Stimulated activated CD4-positive, alpha-beta T cell treated with anti-CD3 and anti-CD28 coated beads, Interleukin-15, amount 100 ng/mL, for 1 hour (primary cell): Measurements from ENCODE around the gene CRYGN.

Experiments used
- DNase-seq, 2 donors: peaks; one replicate each; pipeline ENCODE4 v3.0.0-alpha.2; 2020; ENCODE audit warnings: low read depth in 1 of 2, low spot score in 1 of 2

Gene CRYGN

DNA sequence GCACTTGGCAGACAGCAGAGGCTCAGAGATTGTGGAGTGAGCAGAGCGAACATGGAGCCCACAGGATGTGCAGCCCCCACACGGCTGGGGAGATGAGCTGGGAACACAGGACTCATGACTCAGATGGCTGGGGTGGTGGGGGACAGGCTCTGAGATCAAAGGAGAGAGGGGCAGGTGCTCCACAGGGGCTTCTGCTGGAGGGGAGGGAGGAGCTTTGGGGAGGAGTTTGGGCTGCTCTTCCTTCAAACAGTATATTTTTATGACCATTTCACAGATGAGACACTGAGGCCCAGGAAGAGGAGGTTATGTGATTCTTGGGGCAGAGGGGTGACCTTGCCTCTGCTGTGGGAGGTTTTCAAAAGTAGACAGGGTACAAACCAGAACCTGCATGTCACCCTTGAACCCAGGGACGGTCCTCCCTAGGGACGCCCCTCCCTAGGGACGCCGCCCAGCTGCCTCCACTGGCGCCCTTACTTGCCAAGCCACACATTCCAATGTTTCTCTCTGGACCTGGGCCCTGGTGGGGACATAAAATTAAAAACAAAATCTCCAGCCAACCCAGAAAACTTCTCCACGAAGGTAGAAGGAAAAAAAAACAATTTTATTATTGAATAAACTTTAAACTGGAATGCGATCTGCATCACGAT lies 981 bp upstream of the CRYGN start:
- no peak for DNase-seq

DNA sequence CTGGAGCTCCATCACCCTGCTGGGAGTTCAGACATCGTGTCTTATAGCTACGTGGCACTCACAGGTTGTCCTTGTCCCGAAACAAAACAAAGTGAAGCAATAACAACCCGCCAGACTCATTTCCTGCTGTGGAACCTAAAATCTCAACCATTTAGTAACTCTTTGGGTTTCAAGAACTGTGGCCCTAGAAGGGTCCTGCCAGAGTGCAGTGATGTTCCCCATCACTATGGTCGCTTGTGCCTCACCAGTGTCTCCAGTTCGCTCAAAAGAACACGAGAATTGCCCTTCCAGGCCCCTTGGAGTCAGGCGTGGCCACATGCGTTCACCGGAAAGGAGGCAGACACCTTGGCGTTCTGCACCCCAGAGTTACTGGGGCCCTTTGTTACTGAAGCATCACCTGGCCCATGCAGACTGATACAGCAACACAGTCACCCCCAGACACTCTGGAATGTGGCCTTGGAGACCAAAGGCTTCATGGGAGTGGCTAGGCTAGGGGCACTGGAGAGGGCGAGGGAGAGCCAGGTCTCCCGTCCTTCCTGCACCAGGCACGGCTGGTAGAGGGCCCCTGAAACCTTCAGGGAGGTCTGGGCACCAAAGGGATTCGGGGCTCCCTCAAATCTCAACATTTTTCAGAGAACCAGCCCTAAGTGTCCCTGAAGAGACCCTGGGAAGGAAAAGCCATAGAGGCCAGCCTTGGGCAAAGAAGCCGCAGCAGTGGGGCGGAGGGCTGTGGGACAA lies 908 bp downstream of the CRYGN start:
- no peak for DNase-seq

GRCh38 chr7:151437866-151438516 lies 1.9 kb downstream of the CRYGN start:
- no peak for DNase-seq

- DNase-seq: no peak
These were observed 2.8 kb downstream of the CRYGN start for GRCh38 chr7:151437159-151437553.

DNA sequence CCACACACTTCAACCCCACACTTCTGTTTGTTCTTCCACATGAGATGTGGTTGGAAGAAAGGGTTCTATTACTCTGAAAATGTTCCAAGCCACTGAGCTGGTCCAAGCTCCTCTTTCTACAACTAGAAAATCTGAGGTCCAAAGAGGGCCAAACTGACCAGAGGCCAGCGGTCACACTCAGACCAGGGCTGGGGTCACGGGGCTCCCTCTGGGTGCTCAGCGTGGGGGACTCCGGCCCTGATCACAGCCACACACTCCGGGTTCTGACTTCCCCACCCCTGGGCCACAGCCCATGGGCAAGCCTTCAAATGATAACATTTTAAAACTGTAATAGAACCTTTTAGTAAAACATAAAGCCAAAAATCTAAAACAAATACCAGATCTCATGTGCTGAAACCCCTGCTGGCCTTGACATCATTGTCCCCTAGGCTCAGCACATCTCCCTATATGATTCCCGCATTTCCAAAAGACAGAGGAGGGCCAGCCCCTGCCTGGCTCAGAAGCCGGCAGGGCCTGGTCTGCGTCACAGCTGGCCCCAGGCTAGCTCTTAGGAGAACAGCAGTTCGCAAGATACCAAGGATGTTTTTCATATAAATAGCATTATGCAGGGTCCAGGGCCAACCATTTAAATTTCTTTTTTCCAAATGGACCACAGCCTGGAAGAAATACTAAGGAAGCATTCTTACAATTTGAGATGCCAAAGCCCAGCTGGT lies 3.3 kb downstream of the CRYGN start:
- no peak for DNase-seq

DNA sequence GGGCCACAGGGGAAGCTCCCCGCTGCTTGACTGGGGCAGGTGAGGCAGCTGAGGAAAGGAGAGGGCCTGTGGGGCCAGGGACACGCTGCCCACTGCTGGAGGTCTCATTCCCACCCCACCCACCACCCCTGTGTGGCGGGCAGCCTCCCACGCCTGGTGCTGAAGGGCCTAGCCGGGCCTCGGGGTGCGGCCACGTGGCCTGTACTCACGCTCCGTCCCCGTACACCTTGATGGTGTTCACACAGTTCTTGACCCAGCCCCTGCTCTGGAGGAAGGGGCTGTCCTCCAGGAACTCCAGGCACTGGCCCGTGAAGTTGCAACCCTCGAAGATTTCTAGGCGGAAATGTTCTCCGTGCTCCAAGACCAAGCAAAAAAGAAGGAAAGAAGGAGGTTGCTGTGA lies 4.0 kb downstream of the CRYGN start:
- no peak for DNase-seq

DNA sequence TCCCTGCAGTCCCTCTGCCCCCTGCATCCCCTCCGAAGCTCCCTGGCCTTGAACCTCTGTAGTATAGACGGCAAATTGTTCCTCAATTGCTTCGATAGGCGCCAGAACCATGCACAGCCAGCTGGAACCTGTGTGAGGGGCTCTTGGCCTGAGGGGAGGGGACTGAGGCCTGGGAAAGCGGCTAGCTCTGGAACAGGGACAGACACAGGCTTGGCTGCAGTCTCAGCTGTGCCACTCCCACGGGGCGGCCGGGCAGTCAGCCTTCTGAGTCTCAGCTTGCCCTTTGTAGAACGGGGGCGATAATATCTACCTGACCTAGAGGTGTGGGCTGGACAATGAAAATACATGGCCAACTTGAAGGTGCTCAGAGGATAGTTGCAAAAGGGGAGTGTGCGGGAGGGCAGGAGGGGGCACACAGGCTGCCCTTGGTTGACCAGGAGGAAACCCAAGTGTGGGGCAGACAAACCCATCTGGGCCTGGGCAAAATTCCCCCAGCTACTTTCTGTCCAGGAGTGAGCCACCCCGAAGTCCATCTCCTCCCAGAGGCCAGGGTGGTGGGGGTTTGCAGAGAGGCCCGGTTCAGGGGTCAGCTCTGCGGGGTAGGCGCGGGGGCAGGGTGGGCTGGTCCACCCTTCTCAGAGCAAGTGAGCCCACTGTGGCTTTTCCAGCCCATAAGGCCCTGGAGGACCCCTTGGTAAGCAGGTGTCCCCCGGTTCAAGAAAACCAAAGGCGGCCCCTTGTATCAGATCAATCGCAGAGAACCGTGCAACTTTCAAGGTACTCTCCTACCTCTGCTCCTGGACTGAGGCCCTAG lies 4.6 kb downstream of the CRYGN start:
- no peak for DNase-seq

- DNase-seq: no peak
These were observed 5.4 kb downstream of the CRYGN start for GRCh38 chr7:151434549-151434948.

DNA sequence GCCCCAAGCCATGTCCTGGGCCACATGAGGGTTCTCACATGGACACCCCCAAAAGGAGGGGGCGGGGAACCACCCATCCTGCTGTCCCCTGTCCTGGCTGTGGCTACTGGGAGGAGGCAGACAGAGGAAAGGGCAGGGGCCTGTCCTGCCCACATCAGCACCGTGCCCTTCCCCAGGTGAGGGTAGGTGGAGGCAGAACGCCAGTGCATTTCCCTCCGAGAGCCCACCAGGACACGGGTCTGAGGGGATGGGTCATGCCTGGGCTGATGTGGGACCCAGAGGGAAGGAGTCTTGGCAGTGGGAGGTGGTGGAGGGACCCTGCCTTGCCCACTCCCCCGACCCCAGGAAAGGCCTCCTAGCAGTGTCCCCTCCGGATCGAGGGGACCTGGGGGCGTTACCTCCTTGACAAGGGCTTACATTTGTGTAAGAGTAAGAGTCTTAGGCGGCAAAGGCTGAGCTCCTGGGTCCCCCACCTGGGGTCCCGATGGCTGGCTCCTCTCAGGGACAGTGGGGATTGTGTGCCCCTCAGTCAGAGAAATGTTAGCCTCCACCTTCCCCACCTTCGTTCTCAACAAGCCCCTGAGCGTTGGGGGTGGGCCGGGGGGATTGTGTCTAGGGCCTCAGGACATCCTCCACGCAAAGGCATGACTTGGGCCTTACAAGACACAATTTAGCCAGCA lies 6.1 kb downstream of the CRYGN start:
- DNase-seq: no peak

GRCh38 chr7:151432658-151433521 lies 7.1 kb downstream of the CRYGN start:
- DNase-seq: no peak

DNA sequence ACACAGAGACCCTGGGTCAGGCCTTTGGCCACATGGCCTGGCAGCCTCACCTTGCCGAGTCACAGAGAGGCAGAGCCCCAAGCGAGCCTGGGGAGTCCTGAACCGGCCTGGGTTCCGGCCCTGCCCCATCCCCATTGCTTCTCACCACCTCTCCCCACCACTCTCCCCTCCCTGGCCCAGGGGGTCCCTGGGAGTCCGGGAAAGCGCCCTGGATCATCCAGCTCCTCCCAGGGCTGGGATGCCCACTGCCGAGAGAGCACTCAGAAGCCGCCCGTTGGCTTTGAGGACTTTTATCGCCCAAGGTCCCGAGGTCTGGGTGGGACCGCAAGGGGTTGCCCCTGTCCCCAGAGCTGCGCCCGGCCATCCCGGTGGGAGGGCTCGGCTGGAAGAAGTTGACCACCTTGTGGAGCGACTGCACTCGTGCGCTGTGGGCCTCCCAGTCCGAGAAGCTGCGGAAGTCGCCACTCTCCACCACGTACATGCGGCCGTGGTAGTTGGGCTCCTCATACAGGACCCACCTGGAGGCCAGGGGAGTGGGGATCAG lies 8.1 kb downstream of the CRYGN start:
- no peak for DNase-seq

DNA sequence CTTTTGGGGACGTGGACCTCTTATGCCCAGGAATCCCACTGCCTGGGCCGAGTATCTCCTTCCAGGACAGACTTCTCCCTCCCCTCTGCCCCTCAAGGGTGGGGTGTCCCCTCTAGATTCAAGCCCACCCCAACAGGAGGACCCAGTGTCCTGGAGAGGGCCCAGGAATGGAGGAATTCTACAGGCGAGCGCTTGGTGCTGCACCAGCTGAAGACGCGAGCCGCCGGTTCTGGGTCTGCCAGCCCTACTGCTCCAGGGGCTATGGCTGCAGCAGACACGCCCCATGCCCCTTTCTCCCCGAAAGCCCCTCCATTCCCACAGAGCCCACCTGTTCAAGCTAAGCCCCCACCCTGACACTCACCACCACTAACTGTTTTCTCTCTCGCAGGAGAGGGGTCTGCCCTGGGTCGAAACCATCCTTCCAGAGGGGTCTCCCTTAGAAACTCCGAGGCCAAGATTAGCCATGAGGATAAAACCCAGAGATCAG lies 8.6 kb downstream of the CRYGN start:
- DNase-seq: no peak

DNA sequence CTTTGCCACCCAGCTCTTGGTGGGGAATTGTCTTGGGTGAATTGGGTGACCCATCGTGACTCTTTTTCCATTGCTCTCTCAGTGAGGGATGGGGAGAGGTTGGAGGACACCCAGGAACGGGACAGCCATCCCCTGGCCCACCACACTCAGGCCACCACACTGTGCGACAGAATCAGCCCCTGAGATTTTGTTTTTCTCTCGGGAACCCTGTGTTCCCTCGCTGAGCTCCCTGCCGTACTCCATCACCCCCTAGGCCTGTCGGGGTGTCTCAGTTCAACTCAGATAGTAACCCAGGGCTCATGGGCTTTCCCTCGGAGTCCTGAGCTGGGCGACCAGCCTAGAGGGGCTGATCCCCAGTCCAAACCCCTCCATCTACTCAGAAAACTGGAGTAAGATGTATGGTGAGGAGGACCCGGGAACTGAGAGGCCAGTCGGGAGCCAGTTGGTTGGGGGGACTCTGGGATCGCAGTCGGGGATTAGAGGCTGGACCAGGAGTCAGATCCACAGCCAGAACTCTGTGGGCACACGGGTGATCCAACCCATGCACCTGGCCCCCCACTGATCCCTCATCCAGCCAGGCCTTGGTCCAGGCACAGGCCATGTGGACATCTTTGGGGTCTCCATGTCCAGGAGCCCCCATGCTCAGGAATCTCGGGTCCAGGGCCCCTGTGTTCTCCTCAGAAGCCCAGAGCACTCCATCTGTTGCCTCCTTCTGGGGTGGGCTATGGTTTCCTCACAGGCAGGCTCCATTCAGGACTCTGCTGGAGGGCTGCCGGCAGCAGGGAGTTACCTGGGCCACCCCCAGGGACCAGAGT lies 9.3 kb downstream of the CRYGN start:
- DNase-seq: no peak

DNA sequence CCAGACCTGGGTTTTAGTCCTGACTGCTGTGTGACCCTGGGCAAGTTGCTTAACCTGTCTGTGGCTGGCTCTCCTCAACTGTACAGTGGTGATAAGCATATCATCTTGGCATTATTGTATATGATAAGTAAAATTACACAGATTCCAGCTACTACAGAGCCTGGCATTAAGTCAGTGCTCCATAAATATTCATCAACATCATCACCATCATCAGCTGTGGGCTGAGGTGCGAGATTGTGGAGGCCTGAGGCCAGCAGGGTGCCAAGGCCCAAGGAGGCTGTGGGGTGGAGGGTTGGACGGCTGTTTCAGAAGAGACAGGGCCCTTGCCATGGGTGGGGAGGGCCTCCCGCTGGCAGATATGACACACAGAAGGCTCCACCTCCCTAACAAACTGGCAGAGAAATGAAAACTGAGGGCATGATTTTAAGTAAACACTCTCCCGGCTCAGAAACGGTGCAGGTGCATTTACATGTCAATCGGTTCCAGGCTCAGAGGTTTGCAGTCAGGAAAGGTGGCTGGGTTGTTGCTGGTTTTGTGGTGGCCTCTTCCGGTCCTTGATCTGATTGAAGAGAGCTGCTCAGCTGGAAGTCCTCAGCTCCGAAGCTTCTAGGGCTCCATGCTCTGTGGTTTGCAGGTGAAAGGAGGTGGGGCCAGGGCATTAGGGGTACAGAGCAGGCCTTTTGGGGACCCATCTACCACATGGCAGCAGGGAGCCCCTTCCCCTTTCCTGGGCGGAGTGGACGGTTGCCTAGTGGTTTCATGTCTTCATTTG lies 10.2 kb downstream of the CRYGN start:
- DNase-seq: peak in 1 of 2 donors; percentile 36

GRCh38 chr7:151429237-151429559 lies 10.7 kb downstream of the CRYGN start:
- no peak for DNase-seq

DNA sequence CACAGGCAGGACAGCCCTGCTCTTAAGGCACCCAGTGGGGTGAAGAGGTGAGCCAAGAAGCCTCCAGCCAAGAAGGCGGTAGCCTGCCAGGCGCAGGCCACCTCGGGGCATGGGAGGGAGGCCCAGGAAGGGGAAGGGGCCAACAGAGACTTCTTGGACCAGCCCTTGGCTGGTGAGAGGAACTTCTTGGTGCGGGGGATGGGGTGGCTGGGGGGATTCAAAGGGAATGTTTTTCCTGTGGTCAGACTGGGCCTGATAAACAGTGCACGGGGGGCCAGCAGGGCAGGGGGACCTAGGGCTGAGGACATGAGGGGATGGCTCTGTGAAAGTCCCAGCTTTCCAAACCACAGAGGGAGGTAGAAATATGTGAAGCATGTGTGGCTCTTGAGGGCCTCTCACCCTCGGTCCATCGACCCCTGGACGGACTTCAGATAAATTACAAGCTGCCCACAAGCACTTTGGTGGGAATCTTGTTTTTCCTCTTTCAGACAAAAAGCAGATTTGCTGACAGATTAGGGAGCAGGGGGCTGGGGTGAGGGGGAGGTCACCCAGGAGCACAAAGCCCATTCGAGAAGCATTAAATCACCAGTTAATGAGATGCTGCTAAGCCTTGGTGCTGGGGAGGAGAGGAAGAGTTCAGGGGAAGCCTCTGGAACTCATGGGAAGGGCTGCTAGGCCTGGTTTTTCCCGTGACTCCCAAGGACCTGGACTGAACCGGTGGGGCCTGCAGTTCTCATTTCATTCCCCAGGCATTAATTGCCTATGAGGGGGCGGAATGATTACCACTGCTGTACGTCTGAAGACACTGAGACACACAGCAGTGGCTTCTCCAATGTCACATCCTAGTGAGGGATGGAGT lies 11.3 kb downstream of the CRYGN start:
- DNase-seq: no peak
